ENCODE data around the gene KRTAP20-1. TPM values are rescaled to one million over a fixed set of nuclear protein-coding genes. Genes with fewer than 3 reads are reported as not detected.

Gene KRTAP20-1
- total RNA-seq, 2 donors from 2014 or later: not detected

- Mint-ChIP-seq H3K27ac (no peak overlapping the region), H3K4me3 (no peak overlapping the region), H3K27me3 (ENCODE audit: insufficient read depth) (no peaks in the 10 kb centered on the region), H3K4me1 (no peaks in the 10 kb centered on the region), H3K9me3 (peaks cover 27% of the 10 kb centered on the region), H3K36me3 (ENCODE audit: low read depth) (no peaks in the 10 kb centered on the region)
- H3K9me3 ChIP-seq (ENCODE audit: control insufficient read depth, low read length): no peaks in the 10 kb centered on the region
- H3K36me3 ChIP-seq (ENCODE audit: control insufficient read depth, insufficient read depth, low read length): no peaks in the 10 kb centered on the region
- no peak overlapping the region for H3K9ac ChIP-seq (ENCODE audit: extremely low read depth, low read length, poor library complexity, severe bottlenecking)
- H3K4me1 ChIP-seq (ENCODE audit: control insufficient read depth, insufficient read depth, low read length): no peaks in the 10 kb centered on the region
- no peak for DNase-seq
- TF ChIP-seq, protein P1, sequence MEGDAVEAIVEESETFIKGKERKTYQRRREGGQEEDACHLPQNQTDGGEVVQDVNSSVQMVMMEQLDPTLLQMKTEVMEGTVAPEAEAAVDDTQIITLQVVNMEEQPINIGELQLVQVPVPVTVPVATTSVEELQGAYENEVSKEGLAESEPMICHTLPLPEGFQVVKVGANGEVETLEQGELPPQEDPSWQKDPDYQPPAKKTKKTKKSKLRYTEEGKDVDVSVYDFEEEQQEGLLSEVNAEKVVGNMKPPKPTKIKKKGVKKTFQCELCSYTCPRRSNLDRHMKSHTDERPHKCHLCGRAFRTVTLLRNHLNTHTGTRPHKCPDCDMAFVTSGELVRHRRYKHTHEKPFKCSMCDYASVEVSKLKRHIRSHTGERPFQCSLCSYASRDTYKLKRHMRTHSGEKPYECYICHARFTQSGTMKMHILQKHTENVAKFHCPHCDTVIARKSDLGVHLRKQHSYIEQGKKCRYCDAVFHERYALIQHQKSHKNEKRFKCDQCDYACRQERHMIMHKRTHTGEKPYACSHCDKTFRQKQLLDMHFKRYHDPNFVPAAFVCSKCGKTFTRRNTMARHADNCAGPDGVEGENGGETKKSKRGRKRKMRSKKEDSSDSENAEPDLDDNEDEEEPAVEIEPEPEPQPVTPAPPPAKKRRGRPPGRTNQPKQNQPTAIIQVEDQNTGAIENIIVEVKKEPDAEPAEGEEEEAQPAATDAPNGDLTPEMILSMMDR (conservative IDR thresholded peaks at IDR 0.05): no peak
- H3K27ac ChIP-seq (ENCODE audit: low read depth, low read length): no peak overlapping the region
- no peak overlapping the region for H3K4me3 ChIP-seq (ENCODE audit: low read length)
- peaks cover 5% of the 10 kb centered on the region for H3K27me3 ChIP-seq (ENCODE audit: control insufficient read depth, insufficient read depth, low read length, poor library complexity, severe bottlenecking)
These were observed 36.7 kb downstream of the KRTAP20-1 start for GRCh38 chr21:30652891-30653290.

Other genes starting within 250 kb of the KRTAP20-1 start
- not detected for gene KRTAP13-2, start 244.2 kb upstream of the KRTAP20-1 start, total RNA-seq
- gene KRTAP13-1, start 220.4 kb upstream of the KRTAP20-1 start, total RNA-seq: not detected
- gene KRTAP13-3, start 190.5 kb upstream of the KRTAP20-1 start, total RNA-seq: not detected
- gene KRTAP13-4, start 186.2 kb upstream of the KRTAP20-1 start, total RNA-seq: not detected
- not detected for gene KRTAP15-1, start 176.2 kb upstream of the KRTAP20-1 start, total RNA-seq
- not detected for gene KRTAP19-1, start 136.1 kb upstream of the KRTAP20-1 start, total RNA-seq
- gene KRTAP19-2, start 129.0 kb upstream of the KRTAP20-1 start, total RNA-seq: not detected
- not detected for gene KRTAP19-3, start 124.4 kb upstream of the KRTAP20-1 start, total RNA-seq
- not detected for gene KRTAP19-4, start 119.3 kb upstream of the KRTAP20-1 start, total RNA-seq
- gene KRTAP19-5, start 114.3 kb upstream of the KRTAP20-1 start, total RNA-seq: not detected
- not detected for gene KRTAP19-6, start 74.6 kb upstream of the KRTAP20-1 start, total RNA-seq
- gene KRTAP19-7, start 55.1 kb upstream of the KRTAP20-1 start, total RNA-seq: not detected
- gene KRTAP22-2, start 26.0 kb upstream of the KRTAP20-1 start, total RNA-seq: not detected
- not detected for gene KRTAP6-3, start 24.0 kb upstream of the KRTAP20-1 start, total RNA-seq
- gene KRTAP6-2, start 17.5 kb upstream of the KRTAP20-1 start, total RNA-seq: not detected
- gene KRTAP22-1, start 15.3 kb upstream of the KRTAP20-1 start, total RNA-seq: not detected
- gene KRTAP6-1, start 2.5 kb upstream of the KRTAP20-1 start, total RNA-seq: not detected
- not detected for gene KRTAP20-4, start 4.2 kb downstream of the KRTAP20-1 start, total RNA-seq
- gene KRTAP20-2, start 18.8 kb downstream of the KRTAP20-1 start, total RNA-seq: not detected
- not detected for gene KRTAP20-3, start 26.4 kb downstream of the KRTAP20-1 start, total RNA-seq
- not detected for gene KRTAP21-3, start 102.4 kb downstream of the KRTAP20-1 start, total RNA-seq
- not detected for gene KRTAP21-2, start 130.8 kb downstream of the KRTAP20-1 start, total RNA-seq
- not detected for gene KRTAP21-1, start 139.0 kb downstream of the KRTAP20-1 start, total RNA-seq
- not detected for gene KRTAP8-1, start 196.8 kb downstream of the KRTAP20-1 start, total RNA-seq
- not detected for gene KRTAP7-1, start 213.3 kb downstream of the KRTAP20-1 start, total RNA-seq